NCI-H1105 (cell line): ENCODE data around the gene CABLES2.

Source experiments
- DNase-seq: peaks from one replicate; lab custom pipeline; 2025; lab: John Stamatoyannopoulos, UW

CABLES2 gene

GRCh38 chr20:62350098-62350628 lies 56.9 kb downstream of the CABLES2 start:
- peak; percentile 65 for DNase-seq

- DNase-seq: no peak
These were observed 57.5 kb downstream of the CABLES2 start for GRCh38 chr20:62349556-62350097.

GRCh38 chr20:62348604-62349003 lies 58.5 kb downstream of the CABLES2 start:
- DNase-seq: no peak

- no peak for DNase-seq
These were observed 59.6 kb downstream of the CABLES2 start for GRCh38 chr20:62347445-62347844.

- DNase-seq: no peak
These were observed 60.0 kb downstream of the CABLES2 start for GRCh38 chr20:62347151-62347404.

- DNase-seq: no peak
These were observed 60.5 kb downstream of the CABLES2 start for GRCh38 chr20:62346398-62347150.

- no peak for DNase-seq
These were observed 61.3 kb downstream of the CABLES2 start for GRCh38 chr20:62345681-62346370.

- DNase-seq: no peak
These were observed 62.3 kb downstream of the CABLES2 start for GRCh38 chr20:62344782-62345181.

GRCh38 chr20:62344092-62344491 lies 63.0 kb downstream of the CABLES2 start:
- DNase-seq: no peak

- no peak for DNase-seq
These were observed 64.2 kb downstream of the CABLES2 start for GRCh38 chr20:62342910-62343309.

GRCh38 chr20:62339647-62340062 lies 67.4 kb downstream of the CABLES2 start:
- no peak for DNase-seq
